ENCODE measurements around the gene ZNF841.
"Not testable (repeated sequence)": the region's sequence is repeated elsewhere in the genome, so short reads cannot be mapped to it uniquely, and the experiment has no call there.

Gene ZNF841

DNA sequence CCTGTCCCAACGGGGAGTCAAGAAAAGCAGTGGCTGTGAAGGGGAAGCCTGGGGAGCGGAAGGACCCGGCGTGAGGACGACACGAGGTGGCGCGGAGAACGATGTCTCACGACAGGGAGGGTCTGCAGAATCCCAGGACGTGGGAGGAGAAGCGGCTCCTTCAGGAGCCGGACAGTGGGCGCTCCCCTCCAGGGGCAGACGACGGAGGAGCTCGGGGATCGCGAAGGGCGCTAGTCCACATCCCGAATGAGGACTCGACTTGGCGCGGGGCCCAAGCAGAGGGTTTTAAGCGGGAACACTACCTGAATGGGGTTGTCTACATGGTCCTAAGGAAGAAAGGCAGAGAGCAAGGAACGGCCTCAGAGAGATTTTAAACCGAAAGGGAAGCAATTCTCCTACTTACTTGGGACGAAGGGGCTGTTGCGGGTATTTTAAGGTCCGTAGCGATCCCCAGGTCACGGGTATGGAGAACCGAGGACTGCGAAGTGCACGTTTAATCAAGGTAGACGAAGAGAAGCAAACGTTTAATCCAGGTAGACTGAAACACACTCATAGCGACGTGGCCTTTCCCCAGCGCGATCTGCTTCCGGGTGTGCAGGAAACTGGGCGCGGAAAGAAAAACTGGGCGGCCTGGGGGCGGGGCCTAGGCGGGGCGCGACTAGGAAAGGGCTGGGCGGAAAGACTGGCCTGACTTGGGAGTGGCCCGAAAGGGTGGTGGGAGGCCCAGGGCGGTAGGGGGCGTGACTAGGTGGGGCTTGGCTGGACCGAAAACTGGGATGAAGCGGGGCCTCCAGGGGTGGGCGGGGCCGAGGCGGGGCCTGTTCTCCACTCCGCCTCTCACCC, at the start of gene ZNF841:
ZNF841 (minus strand) TSS at position 594 of the 843 bp plus-strand sequence. CDS start 10,964 bp downstream, outside the sequence.
- DNase-seq (ENCODE audit: low read depth): peak; percentile 77

DNA sequence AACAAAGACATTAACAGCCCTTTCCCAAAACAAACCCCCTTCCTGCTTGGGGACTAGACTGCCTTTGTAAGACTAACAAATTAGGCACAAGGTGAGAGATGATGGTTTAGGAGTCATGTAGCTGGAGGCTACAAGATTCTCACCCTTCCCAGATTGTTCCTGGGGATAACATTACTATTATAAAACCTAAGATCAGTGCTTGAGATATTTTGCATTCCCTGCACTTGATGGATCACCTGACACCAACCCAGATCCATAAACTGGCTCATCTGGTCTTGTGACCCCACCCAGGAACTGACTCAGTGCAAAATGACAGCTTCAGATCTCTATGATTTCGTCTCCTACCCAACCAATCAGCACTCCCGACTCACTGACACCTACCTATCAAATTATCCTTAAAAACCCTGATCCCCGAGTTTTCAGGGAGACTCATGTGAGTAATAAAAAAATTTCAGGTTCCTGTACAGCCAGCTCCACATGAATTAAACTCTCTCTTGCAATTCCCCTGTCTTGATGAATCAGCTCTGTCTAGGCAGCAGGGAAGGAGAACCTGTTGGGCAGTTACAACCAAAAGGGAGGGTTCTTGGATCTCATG, 46.5 kb upstream of the ZNF841 start:
- DNase-seq (ENCODE audit: low read depth): no peak

DNA sequence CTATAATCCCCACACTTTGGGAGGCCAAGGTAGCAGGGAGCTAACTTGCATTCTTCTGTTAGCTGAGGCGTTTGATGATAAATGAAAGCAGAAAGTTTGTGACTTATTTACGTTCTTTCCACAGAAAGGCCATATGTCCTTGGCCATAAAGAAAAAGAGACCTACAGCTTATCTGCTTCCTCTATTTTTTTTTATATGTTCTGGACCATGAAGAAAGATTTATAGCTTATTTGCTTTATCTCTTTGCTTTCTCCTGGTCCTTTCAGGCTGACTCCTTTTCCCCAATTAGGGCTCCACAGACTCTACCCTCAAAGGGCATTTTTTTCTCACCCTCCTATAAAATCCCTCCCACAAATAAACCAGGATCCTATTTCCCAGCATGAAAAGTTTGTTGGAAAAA, 45.6 kb upstream of the ZNF841 start:
- DNase-seq (ENCODE audit: low read depth): no peak

DNA sequence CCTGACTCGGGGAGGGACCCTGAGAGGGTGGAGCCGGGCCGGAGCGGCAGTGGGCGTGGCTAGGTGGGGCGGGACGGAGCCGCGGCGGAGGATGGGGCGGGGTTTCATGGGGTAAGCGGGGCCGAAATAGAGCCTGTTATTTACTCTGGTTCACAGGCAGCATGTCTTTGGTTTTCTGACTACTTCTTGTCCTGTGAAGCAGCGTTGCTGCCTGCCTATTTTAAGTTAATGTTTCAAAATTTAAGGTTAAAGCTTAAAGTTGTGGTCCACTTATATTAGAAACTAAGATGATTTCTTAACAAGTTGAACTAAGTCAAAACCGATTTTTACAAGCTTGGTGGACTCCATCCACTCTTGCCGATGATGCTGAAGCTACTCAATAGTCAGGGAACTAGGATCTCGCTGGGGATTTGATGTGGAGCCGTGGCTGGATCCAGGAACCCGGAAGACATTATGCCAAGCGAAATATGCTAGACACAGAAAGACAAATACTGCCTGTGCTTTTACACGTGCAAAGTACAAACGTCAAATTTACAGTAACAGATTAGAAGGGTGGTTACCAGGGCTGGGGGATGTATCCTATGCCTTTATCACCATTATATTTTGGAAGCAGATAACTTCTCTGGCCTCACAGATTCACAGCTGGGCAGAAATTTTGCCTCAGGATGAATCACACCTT, 44.6 kb upstream of the ZNF841 start:
- no peak for DNase-seq (ENCODE audit: low read depth)

DNA sequence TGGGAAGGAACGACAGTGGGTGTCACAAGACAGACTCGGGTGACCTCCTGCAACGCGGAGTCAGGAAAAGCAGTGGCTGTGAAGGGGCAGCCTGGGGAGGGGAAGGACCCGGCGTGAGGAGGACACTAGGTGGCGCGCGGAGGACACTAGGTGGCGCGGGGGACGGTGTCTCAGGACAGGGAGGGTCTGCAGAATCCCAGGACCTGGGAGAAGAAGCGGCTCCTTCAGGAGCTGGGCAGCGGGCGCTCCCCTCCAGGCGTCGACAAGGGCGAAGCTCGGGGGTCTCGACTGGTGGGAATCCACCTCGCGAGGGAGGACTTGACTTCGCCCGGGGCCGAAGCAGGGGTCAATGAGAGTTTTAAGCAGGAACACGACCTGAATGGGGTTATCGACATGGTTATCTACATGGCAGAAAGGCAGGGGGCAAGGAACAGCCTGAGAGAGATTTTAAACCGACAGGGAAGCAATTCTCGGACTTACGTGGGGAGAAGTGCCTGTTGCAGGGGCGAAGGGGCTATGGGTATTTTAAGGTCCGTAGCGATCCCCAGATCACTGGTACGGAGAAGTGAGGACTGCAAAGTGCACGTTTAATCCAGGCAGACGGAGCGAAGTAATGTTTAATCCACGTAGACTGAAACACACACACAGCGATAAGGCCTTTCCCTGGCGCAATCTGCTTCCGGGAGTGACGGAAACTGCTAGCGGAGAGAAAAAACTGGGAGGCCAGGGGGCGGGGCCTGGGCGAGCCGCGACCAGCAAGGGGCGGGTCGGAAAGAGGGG, 43.9 kb upstream of the ZNF841 start, which contains the start of gene ZNF616:
ZNF616 (minus strand) TSS at position 687 of the 780 bp plus-strand sequence. CDS start 9,426 bp downstream, outside the sequence.
- peak; percentile 95 for DNase-seq (ENCODE audit: low read depth)

DNA sequence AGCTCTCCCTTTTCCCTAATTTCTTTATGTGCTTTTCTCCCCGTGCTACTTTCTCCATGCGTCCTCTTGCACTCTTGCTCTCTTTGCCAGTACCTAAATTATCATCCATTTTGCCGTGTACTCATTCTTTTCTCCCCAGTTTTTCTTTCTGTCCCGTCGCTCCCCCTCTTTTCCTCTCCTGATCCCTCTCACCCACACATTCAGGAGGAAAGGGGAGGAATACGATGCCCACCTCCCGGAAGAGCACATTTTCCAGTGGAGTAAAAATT, 43.4 kb upstream of the ZNF841 start:
- no peak for DNase-seq (ENCODE audit: low read depth)

DNA sequence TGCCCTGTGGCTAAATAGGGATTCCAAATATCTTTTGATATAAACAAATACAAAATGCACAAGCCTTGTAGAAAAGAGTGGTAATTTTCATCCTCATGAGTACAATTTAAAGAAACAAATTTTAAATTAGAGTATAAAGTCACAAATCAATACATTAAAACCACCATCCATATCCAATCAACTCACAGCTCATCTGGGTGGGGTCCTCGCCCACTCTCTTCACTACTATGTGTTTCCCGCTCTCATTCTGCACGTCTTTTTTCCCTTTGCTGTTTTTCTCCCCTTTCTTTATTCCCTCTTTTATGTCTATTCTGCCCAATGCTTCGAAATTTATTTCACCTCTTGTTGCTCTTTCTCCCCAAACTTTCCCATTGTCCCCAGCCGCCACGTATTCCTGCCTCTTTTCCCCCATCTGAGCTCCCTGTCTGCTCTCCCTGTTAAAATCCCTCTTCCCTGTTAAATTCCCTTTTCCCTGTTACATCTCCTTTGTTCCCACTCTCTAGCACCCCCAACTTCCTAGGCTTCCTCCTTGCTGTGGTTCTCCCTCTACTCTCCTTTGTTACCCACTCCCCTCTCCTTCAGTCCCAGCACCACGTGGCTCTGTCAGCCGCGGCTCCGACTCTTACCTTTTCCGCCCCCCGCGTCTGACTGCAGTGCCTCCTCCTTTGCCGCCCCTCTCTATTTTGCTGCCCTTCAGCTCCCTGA, 42.9 kb upstream of the ZNF841 start:
- DNase-seq (ENCODE audit: low read depth): no peak

DNA sequence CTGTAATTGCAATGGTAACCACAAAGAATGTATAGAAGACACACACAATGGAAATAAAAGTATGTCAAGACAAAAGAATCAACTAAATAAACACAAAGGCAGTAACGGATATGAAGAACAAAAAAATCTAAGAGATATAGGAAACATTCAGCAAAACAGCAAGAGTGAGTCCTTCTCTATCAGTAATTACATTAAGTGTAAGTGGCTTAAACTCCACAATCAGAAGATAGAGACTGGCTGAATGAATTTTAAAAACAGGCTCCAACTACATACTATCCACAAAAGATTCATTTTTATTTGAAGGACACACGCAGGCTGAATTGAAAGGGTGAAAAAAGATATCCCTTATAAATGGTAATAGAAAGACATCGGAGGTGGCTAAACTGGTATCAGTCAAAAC, 24.7 kb upstream of the ZNF841 start:
- no peak for DNase-seq (ENCODE audit: low read depth)

DNA sequence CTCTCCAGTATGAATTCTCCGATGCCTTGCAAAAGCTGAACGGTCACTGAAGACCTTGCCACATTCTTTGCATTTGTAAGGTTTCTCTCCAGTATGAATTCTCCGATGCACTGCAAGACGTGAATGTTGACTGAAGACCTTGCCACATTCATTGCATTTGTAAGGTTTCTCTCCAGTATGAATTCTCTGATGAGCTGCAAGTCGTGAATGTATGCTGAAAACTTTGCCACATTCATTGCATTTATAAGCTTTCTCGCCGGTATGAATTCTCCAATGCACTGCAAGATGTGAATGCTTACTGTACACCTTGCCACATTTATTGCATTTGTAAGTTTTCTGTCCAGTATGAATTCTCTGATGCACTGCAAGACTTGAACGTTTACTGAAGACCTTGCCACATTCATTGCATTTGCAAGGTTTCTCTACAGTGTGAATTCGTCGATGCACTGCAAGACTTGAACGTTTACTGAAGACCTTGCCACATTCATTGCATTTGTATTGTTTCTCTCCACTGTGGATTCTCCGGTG, 20.0 kb upstream of the ZNF841 start:
- DNase-seq (ENCODE audit: low read depth): no peak

DNA sequence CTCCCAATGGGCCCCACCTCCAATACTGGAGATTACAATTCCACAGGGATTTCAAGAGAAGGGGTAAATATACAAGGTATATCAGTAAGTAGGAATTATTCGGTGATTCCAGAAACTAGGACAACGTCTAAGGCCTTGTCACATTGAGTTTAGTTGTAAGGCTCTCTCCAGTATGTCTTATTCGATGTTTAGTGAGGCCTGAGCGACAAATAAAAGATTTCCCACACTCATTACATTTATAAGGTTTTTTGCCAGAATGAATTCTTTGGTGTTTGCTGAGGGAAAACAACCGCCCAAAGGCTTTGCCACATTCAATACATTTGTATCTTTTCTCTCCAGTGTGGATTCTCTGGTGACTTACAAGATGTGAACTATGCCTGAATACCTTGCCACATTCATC, 19.1 kb upstream of the ZNF841 start:
- no peak for DNase-seq (ENCODE audit: low read depth)

DNA sequence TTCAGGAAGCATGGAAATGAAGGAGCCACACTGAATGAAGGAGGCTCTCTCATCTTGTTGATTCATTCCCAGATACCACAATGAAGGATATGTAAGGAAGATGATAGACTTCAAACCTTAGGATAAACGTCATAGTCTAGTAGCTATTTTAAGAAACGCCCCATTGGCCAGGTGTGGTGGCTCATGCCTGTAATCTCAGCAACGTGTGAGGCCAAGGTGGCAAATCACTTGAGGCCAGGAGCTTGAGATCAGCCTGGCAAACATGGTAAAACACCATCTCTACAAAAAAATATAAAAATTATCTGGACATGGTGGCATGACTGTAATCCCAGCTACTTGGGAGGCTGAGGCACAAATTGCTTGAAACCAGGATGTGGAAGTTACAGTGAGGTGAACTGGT, 17.1 kb upstream of the ZNF841 start:
- DNase-seq (ENCODE audit: low read depth): no peak

DNA sequence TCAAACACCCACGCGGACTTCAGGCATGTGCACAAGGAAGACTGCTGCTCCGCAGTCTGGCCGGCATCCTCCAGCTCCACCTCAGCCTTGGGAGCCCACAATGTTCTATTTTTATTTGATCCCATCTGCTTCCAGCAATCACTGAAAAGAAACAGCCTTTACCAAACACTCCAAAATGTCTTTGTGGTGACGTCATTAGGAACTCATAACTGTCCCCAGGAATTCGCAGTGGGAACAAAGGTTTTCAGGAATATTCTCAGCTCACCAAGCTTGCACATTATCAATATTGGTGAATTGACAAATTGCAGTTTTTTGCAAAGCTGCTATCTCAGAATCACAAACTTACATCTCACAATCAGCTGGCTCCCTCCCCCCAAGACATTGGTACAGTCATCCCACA, 15.2 kb upstream of the ZNF841 start:
- no peak for DNase-seq (ENCODE audit: low read depth)

DNA sequence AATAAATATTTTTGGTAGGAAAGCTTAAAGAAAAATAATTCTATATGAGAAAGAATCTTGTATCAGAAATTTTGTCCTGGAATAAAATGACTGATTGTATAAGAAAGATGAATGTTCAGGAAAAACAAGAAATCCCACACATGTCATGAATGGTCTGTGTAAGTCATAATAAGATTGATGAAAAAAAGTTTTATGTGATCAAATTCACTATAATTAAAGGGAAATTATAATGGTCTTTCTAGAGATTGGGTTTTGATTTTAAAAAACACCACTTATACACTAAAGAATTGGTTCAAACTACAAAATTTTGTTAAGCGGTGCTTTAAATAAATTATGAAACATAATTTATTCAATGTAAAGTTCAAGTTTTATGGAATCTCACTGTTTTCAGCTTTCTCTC, 7.2 kb upstream of the ZNF841 start:
- DNase-seq (ENCODE audit: low read depth): no peak

DNA sequence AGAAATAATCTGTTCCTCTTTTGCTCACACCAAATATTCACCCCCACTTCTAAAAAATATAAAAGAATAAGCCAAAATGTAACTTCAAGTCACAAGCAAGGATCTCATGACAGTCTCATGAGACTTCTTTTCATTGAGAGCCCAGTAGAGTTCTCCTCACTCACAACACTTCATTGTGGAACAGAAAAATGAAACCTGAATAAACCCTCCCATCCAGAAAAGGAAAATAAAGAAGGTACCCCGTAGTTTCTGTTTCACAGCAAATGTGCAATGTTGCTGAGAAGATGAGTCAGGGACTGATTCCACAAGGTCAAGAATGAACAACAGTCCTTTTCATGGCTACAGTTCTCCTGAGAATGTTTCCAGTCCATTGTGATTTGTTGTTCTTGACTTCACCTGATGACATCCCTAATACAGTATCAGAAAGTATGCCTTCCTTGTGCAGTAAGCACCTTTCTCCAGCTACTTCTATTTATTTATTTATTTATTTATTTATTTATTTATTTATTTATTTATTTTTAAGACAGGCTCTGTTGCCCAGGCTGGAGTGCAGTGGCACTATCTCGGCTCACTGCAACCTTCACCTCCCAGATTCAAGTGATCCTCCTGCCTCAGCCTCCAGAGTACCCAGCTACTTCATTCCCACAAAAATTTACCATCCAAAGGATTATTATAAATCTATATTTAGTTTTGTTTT, 6.4 kb upstream of the ZNF841 start:
- no peak for DNase-seq (ENCODE audit: low read depth)

DNA sequence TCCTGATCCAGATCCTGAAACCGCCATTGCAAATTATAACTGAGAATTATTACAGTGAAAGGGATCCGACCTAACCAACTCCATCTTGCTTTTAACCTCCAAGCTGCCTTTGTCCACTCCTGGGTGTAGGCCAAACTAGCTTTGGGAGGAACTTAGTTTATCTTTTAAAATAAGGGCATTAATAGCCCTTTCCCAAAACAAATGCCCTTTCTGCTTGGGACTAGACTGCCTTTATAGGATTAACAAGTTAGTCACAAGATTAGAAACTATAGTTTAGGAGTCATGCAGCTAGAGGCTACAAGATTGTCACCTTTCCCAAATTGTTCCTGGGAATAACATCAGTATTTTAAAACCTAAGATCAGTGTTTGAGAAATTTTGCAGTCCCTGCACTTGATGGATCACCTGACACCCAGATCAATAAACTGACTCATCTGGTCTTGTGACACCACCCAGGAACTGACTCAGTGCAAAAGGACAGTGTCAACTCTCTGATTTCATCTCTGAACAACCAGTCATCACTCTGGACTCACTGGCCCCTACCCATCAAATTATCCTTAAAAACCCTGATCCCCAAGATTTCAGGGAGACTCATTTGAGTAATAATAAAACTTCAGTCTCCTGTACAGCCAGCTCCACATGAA, 4.1 kb upstream of the ZNF841 start:
- DNase-seq (ENCODE audit: low read depth): no peak

DNA sequence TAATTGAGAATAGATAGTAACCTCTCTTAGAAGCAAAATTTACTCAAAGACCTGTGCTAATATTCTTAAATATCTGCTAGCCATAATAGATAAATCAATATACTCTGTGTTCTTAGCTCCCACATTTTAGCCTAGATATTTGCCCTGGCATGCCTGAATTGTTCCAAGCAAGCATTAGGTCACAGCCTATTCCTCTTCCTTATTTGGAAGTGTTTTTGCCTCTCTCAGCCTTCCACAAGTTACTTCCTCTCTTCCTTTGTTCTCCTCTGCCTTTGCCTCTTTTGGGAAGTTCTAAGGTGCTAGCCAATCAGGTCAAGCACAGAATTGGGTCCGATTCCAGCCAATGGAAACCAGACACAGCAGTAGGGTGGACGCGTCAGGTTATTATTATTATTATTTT, 851 bp upstream of the ZNF841 start:
- not testable (repeated sequence) for DNase-seq (ENCODE audit: low read depth)

DNA sequence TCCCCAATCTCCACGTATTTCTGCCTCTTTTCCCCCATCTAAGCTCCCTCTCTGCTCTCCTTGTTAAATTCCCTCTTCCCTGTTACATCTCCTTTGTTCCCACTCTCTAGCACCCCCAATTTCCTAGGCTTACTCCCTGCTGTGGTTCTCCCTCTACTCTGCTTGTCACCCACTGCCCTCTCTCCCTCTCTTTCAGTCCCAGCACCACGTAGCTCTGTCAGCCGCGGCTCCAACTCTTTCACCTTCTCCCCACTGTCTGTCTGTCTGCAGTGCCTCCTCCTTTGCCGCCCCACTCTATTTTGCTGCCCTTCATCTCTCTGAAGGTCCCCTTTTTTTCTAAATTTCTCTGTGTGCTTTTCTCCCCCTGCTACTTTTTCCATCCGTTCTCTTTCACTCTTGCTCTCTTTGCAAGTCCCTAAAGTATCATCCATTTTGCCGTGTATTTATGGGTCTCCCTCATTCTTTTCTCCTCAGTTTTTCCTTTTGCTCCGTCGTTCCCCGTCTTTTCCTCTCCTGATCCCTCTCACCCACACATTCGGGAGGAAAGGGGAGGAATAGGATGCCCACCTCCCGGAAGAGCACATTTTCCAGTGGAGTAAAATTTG, 937 bp downstream of the ZNF841 start:
- DNase-seq (ENCODE audit: low read depth): no peak

DNA sequence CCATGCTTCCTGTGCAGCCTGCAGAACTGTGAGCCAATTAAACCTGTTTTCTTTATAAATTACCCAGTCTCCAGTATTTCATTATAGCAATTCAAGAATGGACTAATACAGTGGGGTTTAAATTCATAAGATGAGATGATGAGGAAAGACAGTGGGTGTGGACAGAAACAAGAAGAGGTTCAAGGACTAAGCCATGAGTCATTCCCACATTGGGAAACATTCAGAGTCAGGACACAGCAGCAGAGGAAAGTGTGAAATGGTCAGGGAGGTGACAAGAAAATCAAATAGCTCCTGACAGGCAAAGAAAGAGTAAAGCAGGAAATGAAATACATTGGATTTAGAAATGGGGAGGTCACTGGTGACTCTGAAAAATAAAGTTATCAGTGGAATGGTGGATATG, 9.1 kb downstream of the ZNF841 start:
- no peak for DNase-seq (ENCODE audit: low read depth)

DNA sequence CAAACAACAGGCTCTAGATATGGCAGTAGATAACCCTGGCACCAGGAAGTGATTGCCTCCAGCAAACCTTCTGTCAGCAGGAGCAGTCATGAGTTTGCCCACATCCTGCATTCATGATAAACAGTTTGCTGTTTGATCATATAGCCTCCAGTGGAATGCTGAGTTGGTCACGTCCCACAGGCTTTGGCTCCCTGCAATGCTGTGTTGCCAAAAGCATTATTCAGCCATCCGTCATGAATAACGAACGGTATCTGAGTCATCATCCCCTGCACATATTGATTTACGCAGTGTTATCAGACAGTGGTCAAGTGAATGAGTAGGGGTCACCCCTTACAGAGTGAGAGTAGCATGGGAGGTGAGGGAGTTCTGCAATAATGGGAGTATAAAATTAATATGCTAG, 25.1 kb downstream of the ZNF841 start:
- DNase-seq (ENCODE audit: low read depth): no peak

DNA sequence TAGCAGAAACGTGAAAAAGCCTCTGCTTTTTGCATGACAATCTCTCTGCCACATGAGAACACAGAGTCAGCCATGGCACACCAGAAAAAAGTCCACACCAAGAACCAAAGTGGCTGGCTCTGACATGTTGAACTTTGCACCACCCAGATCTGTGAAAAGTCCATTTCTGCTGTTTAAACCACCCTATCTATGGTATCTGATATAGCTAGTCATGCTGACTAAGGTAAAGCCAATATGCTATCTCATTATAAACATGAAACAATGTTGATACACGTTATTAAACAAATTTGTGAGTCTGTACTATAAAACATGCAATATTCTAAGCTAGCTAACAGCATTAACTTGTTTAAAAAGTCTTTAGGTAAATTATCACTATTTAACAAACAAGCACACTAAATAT, 25.9 kb downstream of the ZNF841 start:
- DNase-seq (ENCODE audit: low read depth): no peak

All from activated T-helper 9 cell treated with anti-CD3 and anti-CD28 coated beads, Interleukin-2, amount 50 U/mL, for 16 hours (primary cell).